Measurements from ENCODE around the gene CDH23. TPM values are rescaled to one million over a fixed set of nuclear protein-coding genes. Genes with fewer than 3 reads are reported as not detected.

CDH23 gene
- total and polyA plus RNA-seq, 2 donors (not counting 1 experiment from before 2014, with no cell fraction given) = 0.01 to 0.17 TPM

DNA sequence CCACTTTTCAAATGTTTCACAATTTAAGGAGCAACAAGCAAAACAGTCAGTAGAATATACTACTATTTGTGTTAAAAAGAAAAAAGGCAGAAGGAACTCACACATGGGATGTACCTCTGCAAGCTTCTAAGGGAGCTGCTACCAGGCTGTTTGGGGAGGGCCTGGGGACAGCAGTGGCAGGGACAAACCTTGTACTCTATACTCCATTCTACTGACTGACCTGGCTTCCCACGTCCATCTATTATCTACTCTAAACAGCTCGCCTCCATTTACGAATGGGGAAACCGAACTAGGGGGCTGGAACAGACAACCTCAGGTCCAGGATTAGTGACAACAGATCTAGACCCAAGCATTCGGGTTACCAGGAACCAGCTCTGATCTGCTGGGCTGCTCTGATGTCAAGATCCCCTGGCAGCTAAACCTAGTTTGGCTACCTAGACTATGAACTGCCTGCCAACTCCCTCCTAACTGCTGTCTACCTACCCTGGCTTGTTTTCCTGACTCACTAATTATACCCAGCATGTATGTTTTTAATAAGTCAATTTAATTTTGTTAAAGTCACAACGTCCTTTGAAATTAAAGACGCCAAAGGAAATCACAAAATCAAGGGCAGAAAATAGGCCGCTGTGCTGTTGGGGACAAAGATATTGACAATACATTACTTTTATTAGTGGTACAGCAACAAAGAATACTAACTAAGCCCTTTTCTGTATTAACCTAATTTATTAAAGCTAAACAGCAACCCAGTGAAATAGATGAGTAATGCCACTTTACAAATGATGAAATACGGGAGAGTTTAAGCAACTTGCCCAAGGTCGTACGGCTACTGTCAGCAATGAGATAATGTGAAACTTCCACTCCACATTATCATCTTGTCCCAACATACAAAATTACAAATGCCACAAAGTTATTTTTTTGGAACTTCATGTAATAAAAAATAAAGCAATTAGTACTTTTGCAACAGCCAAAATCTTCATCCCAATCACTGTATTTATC, 449.0 kb downstream of the CDH23 start:
- Histone ChIP-seq H3K27ac (ENCODE audit: insufficient read depth, low read length) (no peak overlapping the region), H3K4me3 (replicated peaks in 1 of 4; ENCODE audit: control extremely low read depth in 1 of 4, insufficient read depth in 1 of 4, low read depth in 3 of 4, low read length in 4 of 4) (no peak overlapping the region), H2AFZ (ENCODE audit: low read length) (no peak overlapping the region), H3K4me2 (ENCODE audit: extremely low read depth, insufficient read depth, low read length) (no peak overlapping the region), H3K9me3 (ENCODE audit: control insufficient read depth, insufficient read depth, low read depth, low read length) (no peaks in the 10 kb centered on the region), H3K79me2 (ENCODE audit: control insufficient read depth, insufficient read depth, low read length) (peaks cover 95% of the 10 kb centered on the region), H4K20me1 (ENCODE audit: control insufficient read depth, extremely low read depth, insufficient read depth, low read length) (peaks cover 2% of the 10 kb centered on the region), H3K9ac (ENCODE audit: insufficient read depth, low read length) (no peak overlapping the region), H3K36me3 (ENCODE audit: control insufficient read depth, insufficient read depth, low read length) (no peaks in the 10 kb centered on the region), H3K4me1 (ENCODE audit: control insufficient read depth, extremely low read depth, insufficient read depth, low read length) (peaks cover 15% of the 10 kb centered on the region), H3K27me3 (ENCODE audit: control insufficient read depth, insufficient read depth, low read length) (no peaks in the 10 kb centered on the region)
- TF ChIP-seq CTCF (conservative IDR thresholded peaks at IDR 0.05 in 1 of 2, IDR thresholded peaks at IDR 0.05 in 1 of 2; ENCODE audit: low read depth in 1 of 2, low read length in 2 of 2) (no peak), EZH2 (IDR thresholded peaks at IDR 0.05; ENCODE audit: low read length, missing control alignments) (no peak)
- DNase-seq (ENCODE audit: low read depth in 2 of 2) = no peak

- Histone ChIP-seq H3K27ac (ENCODE audit: insufficient read depth, low read length) (no peak overlapping the region), H3K4me3 (replicated peaks in 1 of 4; ENCODE audit: control extremely low read depth in 1 of 4, insufficient read depth in 1 of 4, low read depth in 3 of 4, low read length in 4 of 4) (peak overlapping the region in 1 of 4 experiments; percentile 10), H3K4me1 (ENCODE audit: control insufficient read depth, extremely low read depth, insufficient read depth, low read length) (peaks cover 11% of the 10 kb centered on the region), H2AFZ (ENCODE audit: low read length) (no peak overlapping the region), H3K79me2 (ENCODE audit: control insufficient read depth, insufficient read depth, low read length) (peaks cover 88% of the 10 kb centered on the region), H3K9me3 (ENCODE audit: control insufficient read depth, insufficient read depth, low read depth, low read length) (no peaks in the 10 kb centered on the region), H3K36me3 (ENCODE audit: control insufficient read depth, insufficient read depth, low read length) (no peaks in the 10 kb centered on the region), H4K20me1 (ENCODE audit: control insufficient read depth, extremely low read depth, insufficient read depth, low read length) (peaks cover 2% of the 10 kb centered on the region), H3K27me3 (ENCODE audit: control insufficient read depth, insufficient read depth, low read length) (no peaks in the 10 kb centered on the region), H3K4me2 (ENCODE audit: extremely low read depth, insufficient read depth, low read length) (no peak overlapping the region), H3K9ac (ENCODE audit: insufficient read depth, low read length) (no peak overlapping the region)
- DNase-seq (ENCODE audit: low read depth in 2 of 2) = no peak
- TF ChIP-seq EZH2 (IDR thresholded peaks at IDR 0.05; ENCODE audit: low read length, missing control alignments) = no peak
- TF ChIP-seq CTCF (conservative IDR thresholded peaks at IDR 0.05 in 1 of 2, IDR thresholded peaks at IDR 0.05 in 1 of 2; ENCODE audit: low read depth in 1 of 2, low read length in 2 of 2) = no peak
These were observed 450.1 kb downstream of the CDH23 start for GRCh38 chr10:71846816-71847215.

DNA sequence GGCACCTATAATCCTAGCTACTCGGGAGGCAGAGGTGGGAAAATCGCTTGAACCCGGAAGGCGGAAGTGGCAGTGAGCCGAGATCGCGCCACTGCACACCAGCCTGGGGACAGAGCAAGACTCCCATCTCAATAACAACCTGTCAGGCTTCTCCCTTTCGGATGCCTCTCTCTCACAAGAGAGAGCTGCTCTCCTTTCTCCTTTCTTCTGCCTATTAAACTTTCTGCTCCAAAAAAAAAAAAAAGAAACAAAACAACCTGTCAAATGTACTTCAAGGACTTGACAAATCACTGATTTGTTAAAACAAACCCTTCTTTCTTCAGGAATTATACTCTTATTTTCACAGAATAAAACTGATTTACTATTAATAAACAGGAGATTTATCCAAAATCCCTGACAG, 450.7 kb downstream of the CDH23 start:
- H3K4me2 ChIP-seq (ENCODE audit: extremely low read depth, insufficient read depth, low read length) = no peak overlapping the region
- H3K79me2 ChIP-seq (ENCODE audit: control insufficient read depth, insufficient read depth, low read length) = peaks cover 83% of the 10 kb centered on the region
- peak overlapping the region in 2 of 4 experiments; percentile 99 for H3K4me3 ChIP-seq (replicated peaks in 1 of 4; ENCODE audit: control extremely low read depth in 1 of 4, insufficient read depth in 1 of 4, low read depth in 3 of 4, low read length in 4 of 4)
- H3K9me3 ChIP-seq (ENCODE audit: control insufficient read depth, insufficient read depth, low read depth, low read length) = no peaks in the 10 kb centered on the region
- peaks cover 2% of the 10 kb centered on the region for H4K20me1 ChIP-seq (ENCODE audit: control insufficient read depth, extremely low read depth, insufficient read depth, low read length)
- no peaks in the 10 kb centered on the region for H3K36me3 ChIP-seq (ENCODE audit: control insufficient read depth, insufficient read depth, low read length)
- TF ChIP-seq EZH2 (IDR thresholded peaks at IDR 0.05; ENCODE audit: low read length, missing control alignments) = no peak
- no peak for TF ChIP-seq CTCF (conservative IDR thresholded peaks at IDR 0.05 in 1 of 2, IDR thresholded peaks at IDR 0.05 in 1 of 2; ENCODE audit: low read depth in 1 of 2, low read length in 2 of 2)
- no peak for DNase-seq (ENCODE audit: low read depth in 2 of 2)
- H3K27me3 ChIP-seq (ENCODE audit: control insufficient read depth, insufficient read depth, low read length) = no peaks in the 10 kb centered on the region
- no peak overlapping the region for H3K27ac ChIP-seq (ENCODE audit: insufficient read depth, low read length)
- no peak overlapping the region for H2AFZ ChIP-seq (ENCODE audit: low read length)
- H3K9ac ChIP-seq (ENCODE audit: insufficient read depth, low read length) = no peak overlapping the region
- H3K4me1 ChIP-seq (ENCODE audit: control insufficient read depth, extremely low read depth, insufficient read depth, low read length) = peaks cover 11% of the 10 kb centered on the region

Measured in fibroblast of lung (primary cell).